Bone marrow (tissue), 2 donors: ENCODE results near the gene DCAF15.
"Not testable (repeated sequence)": the region's sequence is repeated elsewhere in the genome, so short reads cannot be mapped to it uniquely, and the experiment has no call there.

ENCODE experiments used
- DNase-seq, 2 donors: peaks; one replicate each; lab custom pipeline; 2025; lab: John Stamatoyannopoulos, UW

Gene DCAF15

GRCh38 chr19:13952154-13952930 is at the start of gene DCAF15:
DCAF15 (plus strand) TSS chr19:13952509; CDS start chr19:13952513, 4 bp downstream.
- DNase-seq = peak; percentile 84 to 98

DNA sequence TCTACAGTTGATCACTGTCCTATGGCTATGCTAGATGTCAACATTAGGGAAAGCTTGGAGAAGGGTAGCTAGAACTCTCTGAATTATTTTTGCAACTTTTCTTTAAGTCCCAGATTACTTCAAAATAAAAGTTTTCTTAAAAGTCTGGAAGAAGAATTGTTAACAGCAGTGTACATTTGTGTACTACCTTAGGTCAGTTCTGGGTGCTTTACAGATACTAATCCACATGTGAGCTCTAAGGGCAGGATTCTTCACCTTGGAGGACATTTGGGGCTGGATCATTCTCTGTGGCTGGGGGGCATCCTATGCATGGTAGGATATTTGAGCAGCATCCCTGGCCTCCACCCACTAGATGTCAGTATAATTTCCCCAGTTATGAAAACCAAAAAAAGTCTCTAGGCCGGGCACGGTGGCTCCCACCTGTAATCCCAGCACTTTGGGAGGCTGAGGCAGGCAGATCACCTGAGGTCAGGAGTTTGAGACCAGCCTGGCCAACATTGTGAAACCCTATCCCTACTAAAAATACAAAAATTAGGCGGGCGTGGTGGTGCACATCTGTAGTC is 49.2 kb upstream of the DCAF15 start:
- DNase-seq = peak in 1 of 2 donors; percentile 41

DNA sequence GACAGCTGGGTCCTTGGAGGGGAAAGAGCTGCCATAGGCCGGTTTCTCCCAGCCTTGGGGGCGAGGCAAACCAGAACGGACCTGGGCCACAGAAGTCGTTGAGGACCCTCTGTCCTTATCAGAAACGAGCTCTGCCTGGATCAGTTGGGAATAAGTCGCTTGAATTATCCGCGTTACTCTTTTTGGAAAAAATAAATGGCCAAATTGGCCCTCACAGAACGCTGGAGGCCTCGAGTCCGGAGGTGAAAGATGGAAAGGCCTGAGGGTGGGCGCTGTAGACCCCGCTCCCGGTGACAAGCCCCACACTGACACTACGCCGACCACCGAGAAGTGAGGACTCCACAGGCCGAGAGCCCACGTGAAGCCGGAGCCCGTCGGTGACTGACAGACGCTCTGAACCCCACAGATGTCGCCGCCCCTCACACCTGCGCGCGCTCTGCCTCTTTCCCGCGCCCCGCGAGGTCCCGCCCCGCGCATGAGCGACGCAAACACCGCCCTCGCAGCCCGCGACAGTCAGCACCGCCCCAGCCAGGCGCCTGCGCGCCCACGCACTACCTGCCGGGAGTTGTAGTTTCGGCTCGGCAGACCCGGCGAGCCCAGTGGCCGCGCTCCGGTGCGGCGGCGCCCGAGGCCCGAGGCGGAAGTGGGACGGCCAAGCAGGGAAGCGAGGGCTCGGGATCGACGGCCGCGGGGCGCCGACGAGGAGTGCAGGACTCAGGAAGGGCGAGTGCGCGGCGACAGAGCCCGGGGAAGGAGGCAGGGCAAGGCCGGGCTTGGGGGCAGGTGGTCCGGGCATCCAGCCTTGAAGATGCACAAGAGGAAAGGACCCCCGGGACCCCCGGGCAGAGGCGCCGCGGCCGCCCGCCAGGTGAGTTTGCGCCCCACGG is 46.4 kb upstream of the DCAF15 start, which contains the start of the genes BRME1 and CC2D1A:
Gene BRME1 (minus strand): TSS at position 484 of the 887 bp plus-strand sequence. CDS start 1,225 bp downstream, outside the sequence.
Gene CC2D1A (plus strand): TSS at position 568 of the 887 bp plus-strand sequence. CDS start 241 bp downstream, at position 809.
- peak; percentile 69 to 72 for DNase-seq

DNA sequence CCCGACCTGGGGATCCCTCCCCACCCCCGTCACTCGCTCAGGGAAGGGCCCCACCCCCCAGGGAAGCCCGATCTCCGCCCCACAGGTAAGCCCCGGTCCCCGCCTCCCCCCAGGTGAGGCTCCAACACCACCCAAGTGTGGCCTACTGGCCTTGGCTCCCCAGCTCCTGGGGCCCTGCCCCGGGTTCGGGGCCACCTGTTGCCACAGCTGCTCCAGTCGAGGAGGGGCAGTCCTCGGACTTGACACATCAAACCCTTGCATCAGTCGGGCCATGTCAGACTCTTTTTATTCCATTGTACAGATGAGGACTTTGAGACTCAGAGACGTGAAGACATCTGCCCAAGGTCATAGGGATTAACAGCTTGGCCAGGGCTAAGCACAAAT is 45.8 kb upstream of the DCAF15 start:
- DNase-seq = no peak

DNA sequence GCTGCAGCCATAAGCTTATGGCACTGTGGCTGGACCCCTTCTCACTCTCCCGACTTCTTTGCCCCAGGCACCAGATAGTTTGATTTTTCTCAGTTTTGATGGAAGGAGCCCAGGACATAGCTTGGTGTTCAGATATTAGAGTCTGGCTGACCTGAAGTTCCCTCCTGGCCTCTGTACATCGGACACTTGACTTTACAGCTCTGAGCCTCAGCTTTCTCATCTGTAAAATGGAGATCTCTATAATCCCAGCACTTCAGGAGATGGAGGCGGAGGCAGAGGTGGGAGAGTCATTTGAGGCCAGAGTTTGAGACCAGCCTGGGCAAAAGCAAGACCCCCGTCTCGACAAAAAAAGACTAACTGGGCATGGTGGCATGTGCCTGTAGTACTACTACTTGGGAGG is 45.4 kb upstream of the DCAF15 start:
- DNase-seq = no peak

DNA sequence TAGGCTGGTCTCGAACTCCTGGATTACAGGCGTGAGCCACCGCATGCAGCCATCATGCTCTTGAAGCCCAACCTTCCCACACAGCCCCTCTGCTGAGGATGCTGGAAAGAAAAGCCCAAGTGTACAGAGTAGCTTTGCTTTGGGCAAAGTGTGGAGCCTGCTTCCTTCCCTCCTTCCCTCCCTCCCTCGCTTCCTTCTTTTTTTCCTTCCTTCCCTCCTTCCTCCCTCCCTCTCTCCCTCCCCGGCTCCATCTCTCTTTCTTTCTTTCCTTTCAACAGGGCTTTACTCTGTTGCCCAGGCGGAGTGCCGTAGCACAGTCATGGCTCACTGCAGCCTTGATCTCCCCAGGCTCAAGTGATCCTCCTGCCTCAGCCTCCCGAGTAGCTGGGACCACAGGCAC is 43.6 kb upstream of the DCAF15 start:
- DNase-seq = no peak

- no peak for DNase-seq
These were observed 42.9 kb upstream of the DCAF15 start for GRCh38 chr19:13909430-13909829.

GRCh38 chr19:13913352-13913751 is 39.0 kb upstream of the DCAF15 start:
- no peak for DNase-seq

DNA sequence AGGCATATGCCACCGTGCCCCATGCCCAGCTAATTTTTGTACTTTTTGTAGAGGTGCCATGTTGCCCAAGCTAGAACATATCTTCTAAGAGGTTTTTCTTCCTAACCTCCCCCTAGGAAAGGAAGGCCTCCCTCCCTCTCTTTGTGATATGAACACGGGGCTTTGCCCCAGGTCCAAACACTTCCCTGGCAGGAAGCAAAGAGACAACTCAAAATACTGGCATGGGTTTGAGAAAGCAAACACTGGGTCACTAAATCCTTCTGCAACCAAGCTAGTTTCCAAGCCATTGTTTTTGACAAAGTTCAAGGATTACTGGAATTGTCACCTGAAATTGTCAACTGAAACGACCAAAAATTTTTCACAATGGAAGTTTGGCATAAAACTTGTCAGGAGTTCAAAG is 37.5 kb upstream of the DCAF15 start:
- no peak for DNase-seq

- DNase-seq = no peak
These were observed 34.4 kb upstream of the DCAF15 start for GRCh38 chr19:13917888-13918406.

GRCh38 chr19:13918726-13919411 is 33.4 kb upstream of the DCAF15 start:
- DNase-seq = no peak

DNA sequence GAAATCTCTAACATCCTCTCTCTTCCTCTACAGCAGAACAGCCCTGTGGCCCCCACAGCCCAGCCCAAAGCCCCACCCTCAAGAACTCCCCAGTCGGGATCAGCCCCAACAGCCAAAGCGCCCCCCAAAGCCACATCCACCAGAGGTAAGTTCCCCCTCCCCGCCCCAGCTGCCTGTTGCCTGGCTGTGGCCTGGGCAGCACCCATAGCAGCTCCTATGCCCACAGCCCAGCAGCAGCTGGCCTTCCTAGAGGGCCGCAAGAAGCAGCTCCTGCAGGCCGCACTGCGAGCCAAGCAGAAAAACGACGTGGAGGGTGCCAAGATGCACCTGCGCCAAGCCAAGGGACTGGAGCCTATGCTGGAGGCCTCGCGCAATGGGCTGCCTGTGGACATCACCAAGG is 31.8 kb upstream of the DCAF15 start:
- DNase-seq = no peak

- DNase-seq = no peak
These were observed 31.2 kb upstream of the DCAF15 start for GRCh38 chr19:13920940-13921747.

GRCh38 chr19:13922118-13922517 is 30.2 kb upstream of the DCAF15 start:
- not testable (repeated sequence) for DNase-seq

DNA sequence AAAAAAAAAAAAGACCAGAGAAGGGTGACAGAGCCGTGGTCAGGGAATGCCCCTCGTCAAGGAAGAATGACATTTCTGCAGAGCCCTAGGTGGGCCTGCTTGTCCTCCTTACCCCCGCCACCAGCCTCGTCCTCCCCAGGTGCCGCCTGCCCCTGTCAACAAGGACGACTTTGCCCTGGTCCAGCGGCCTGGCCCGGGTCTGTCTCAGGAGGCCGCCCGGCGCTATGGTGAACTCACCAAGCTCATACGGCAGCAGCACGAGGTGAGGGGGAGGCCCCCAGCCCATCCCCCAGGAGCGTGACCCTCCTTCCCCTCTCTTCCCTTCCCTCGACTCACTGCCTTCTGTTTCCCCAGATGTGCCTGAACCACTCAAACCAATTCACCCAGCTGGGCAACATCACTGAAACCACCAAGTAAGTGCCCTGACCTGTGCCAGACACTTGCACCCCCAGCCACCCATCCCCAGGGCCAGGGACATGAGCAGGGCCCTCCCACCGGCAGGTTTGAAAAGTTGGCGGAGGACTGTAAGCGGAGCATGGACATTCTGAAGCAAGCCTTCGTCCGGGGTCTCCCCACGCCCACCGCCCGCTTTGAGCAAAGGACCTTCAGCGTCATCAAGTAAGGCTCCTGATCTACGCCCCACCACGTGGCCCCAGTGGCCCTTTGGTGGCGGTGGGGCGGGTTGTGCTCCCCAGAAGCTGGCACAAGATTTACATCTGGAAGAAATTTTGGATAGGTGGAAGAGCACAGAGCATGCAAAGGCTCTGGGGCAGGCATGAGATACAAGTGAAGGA is 28.9 kb upstream of the DCAF15 start:
- DNase-seq = no peak

- DNase-seq = no peak
These were observed 26.3 kb upstream of the DCAF15 start for GRCh38 chr19:13926010-13926409.

GRCh38 chr19:13926715-13927114 is 25.6 kb upstream of the DCAF15 start:
- no peak for DNase-seq

DNA sequence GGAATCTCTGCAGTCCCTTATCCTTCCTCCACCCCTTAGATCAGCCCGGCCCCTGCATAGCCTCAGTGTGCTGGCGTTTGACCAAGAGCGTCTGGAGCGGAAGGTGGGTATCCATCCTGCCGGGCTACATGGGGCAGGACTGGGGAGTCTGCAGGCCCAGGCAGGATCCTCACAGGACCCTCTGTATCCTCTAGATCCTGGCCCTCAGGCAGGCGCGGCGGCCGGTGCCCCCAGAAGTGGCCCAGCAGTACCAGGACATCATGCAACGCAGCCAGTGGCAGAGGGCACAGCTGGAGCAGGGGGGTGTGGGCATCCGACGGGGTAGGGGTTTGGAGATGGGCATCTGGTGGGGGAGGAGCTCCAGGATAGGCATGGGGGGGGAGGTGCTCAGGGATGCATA is 23.0 kb upstream of the DCAF15 start:
- DNase-seq = no peak

GRCh38 chr19:13929956-13930355 is 22.4 kb upstream of the DCAF15 start:
- no peak for DNase-seq

DNA sequence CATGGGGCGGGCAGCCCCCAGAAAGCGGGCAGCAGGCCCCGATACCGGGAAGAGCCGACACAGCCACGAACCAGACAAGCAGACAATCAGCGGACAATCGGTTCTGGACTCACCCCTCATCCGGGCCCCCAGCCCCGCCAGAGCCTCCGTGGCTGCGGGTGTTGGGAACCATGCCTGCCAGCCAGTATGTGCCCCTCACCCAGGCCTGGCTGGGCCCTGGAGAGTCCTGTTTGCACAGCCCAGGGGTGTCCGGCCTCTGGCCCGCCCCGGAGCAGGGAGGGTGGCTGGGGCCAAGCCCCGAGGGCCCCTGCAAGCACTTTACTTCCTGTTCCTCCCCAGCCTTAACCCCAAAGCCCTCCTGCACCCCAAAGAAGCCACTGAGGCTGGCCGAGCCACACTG is 21.9 kb upstream of the DCAF15 start:
- no peak for DNase-seq
